ENCODE results near the gene CDON.

CDON gene

GRCh38 chr11:125947419-125948277, 115.0 kb downstream of the CDON start:
- H2BK15ac ChIP-seq (replicated peaks; ENCODE audit: low read depth) = no peak overlapping the region
- H3K4me1 ChIP-seq (ENCODE audit: control insufficient read depth, low read depth, low read length) = no peaks in the 10 kb centered on the region
- no peak overlapping the region for H2BK5ac ChIP-seq (ENCODE audit: low read length)
- H3K4ac ChIP-seq (ENCODE audit: low read depth, low read length) = no peak overlapping the region
- no peaks in the 10 kb centered on the region for H3K27me3 ChIP-seq (ENCODE audit: insufficient read depth, low read length, poor library complexity)
- H3K4me3 ChIP-seq (ENCODE audit: low read length) = no peak overlapping the region
- WGBS (ENCODE audit: extremely low coverage, insufficient coverage, low lambda C conversion rate) = no CpG with 5 or more reads among the region's 24 CpGs
- H3K18ac ChIP-seq (ENCODE audit: low read length) = no peak overlapping the region
- no peak overlapping the region for H2AK5ac ChIP-seq (ENCODE audit: low read length)
- no peaks in the 10 kb centered on the region for H3K36me3 ChIP-seq (ENCODE audit: control insufficient read depth, insufficient read depth, low read length)
- H3K9ac ChIP-seq (ENCODE audit: low read length) = no peak overlapping the region
- no peak overlapping the region for H2BK120ac ChIP-seq (ENCODE audit: low read depth, low read length)
- H3K56ac ChIP-seq (ENCODE audit: low read length) = no peak overlapping the region
- no peak overlapping the region for H4K8ac ChIP-seq (ENCODE audit: low read depth, low read length)
- no peak overlapping the region for H3K27ac ChIP-seq (ENCODE audit: low read depth, low read length)
- no peaks in the 10 kb centered on the region for H3K79me1 ChIP-seq (ENCODE audit: low read length)
- no peak overlapping the region for H4K5ac ChIP-seq (ENCODE audit: low read length)
- H3K4me2 ChIP-seq (ENCODE audit: low read length) = no peak overlapping the region
- no peak overlapping the region for H3K23ac ChIP-seq (ENCODE audit: low read length)
- DNase-seq = no peak
- no peaks in the 10 kb centered on the region for H3K79me2 ChIP-seq (ENCODE audit: control insufficient read depth, insufficient read depth, low read length)

- no peaks in the 10 kb centered on the region for H3K79me2 ChIP-seq (ENCODE audit: control insufficient read depth, insufficient read depth, low read length)
- no CpG with 5 or more reads among the region's 14 CpGs for WGBS (ENCODE audit: extremely low coverage, insufficient coverage, low lambda C conversion rate)
- no peak overlapping the region for H3K4me2 ChIP-seq (ENCODE audit: low read length)
- H3K18ac ChIP-seq (ENCODE audit: low read length) = no peak overlapping the region
- H2BK15ac ChIP-seq (replicated peaks; ENCODE audit: low read depth) = no peak overlapping the region
- H4K5ac ChIP-seq (ENCODE audit: low read length) = no peak overlapping the region
- no peak overlapping the region for H3K56ac ChIP-seq (ENCODE audit: low read length)
- H4K8ac ChIP-seq (ENCODE audit: low read depth, low read length) = no peak overlapping the region
- no peak overlapping the region for H3K4ac ChIP-seq (ENCODE audit: low read depth, low read length)
- no peak overlapping the region for H3K9ac ChIP-seq (ENCODE audit: low read length)
- no peaks in the 10 kb centered on the region for H3K36me3 ChIP-seq (ENCODE audit: control insufficient read depth, insufficient read depth, low read length)
- no peak for DNase-seq
- H3K79me1 ChIP-seq (ENCODE audit: low read length) = no peaks in the 10 kb centered on the region
- H3K4me3 ChIP-seq (ENCODE audit: low read length) = no peak overlapping the region
- H3K4me1 ChIP-seq (ENCODE audit: control insufficient read depth, low read depth, low read length) = peaks cover under 1% of the 10 kb centered on the region
- no peak overlapping the region for H2AK5ac ChIP-seq (ENCODE audit: low read length)
- H3K27me3 ChIP-seq (ENCODE audit: insufficient read depth, low read length, poor library complexity) = no peaks in the 10 kb centered on the region
- no peak overlapping the region for H2BK5ac ChIP-seq (ENCODE audit: low read length)
- H3K27ac ChIP-seq (ENCODE audit: low read depth, low read length) = no peak overlapping the region
- H3K23ac ChIP-seq (ENCODE audit: low read length) = no peak overlapping the region
- H2BK120ac ChIP-seq (ENCODE audit: low read depth, low read length) = no peak overlapping the region
Measured at GRCh38 chr11:125946712-125947418, 115.8 kb downstream of the CDON start.

- no peaks in the 10 kb centered on the region for H3K36me3 ChIP-seq (ENCODE audit: control insufficient read depth, insufficient read depth, low read length)
Measured at GRCh38 chr11:125945797-125946520, 116.7 kb downstream of the CDON start, which contains the start of gene VSIG10L2. VSIG10L2 (plus strand) TSS chr11:125946044; CDS start chr11:125946056, 12 bp downstream.

GRCh38 chr11:125945011-125945796, 117.5 kb downstream of the CDON start:
- Histone ChIP-seq H3K9ac (ENCODE audit: low read length) (no peak overlapping the region), H3K27me3 (ENCODE audit: insufficient read depth, low read length, poor library complexity) (no peaks in the 10 kb centered on the region), H2BK120ac (ENCODE audit: low read depth, low read length) (no peak overlapping the region), H3K4me1 (ENCODE audit: control insufficient read depth, low read depth, low read length) (peaks cover 6% of the 10 kb centered on the region), H3K27ac (ENCODE audit: low read depth, low read length) (no peak overlapping the region), H3K4me2 (ENCODE audit: low read length) (no peak overlapping the region), H3K4ac (ENCODE audit: low read depth, low read length) (no peak overlapping the region), H4K8ac (ENCODE audit: low read depth, low read length) (no peak overlapping the region), H3K18ac (ENCODE audit: low read length) (no peak overlapping the region), H3K4me3 (ENCODE audit: low read length) (no peak overlapping the region), H3K79me2 (ENCODE audit: control insufficient read depth, insufficient read depth, low read length) (no peaks in the 10 kb centered on the region), H3K56ac (ENCODE audit: low read length) (no peak overlapping the region), H4K5ac (ENCODE audit: low read length) (no peak overlapping the region), H2AK5ac (ENCODE audit: low read length) (no peak overlapping the region), H3K79me1 (ENCODE audit: low read length) (no peaks in the 10 kb centered on the region), H3K23ac (ENCODE audit: low read length) (no peak overlapping the region), H2BK15ac (replicated peaks; ENCODE audit: low read depth) (no peak overlapping the region), H3K36me3 (ENCODE audit: control insufficient read depth, insufficient read depth, low read length) (no peaks in the 10 kb centered on the region), H2BK5ac (ENCODE audit: low read length) (no peak overlapping the region)
- no CpG with 5 or more reads among the region's 15 CpGs for WGBS (ENCODE audit: extremely low coverage, insufficient coverage, low lambda C conversion rate)
- DNase-seq = no peak

More at GRCh38 chr11:125945797-125946520, 116.7 kb downstream of the CDON start, which contains the start of gene VSIG10L2:
- no CpG with 5 or more reads among the region's 8 CpGs for WGBS (ENCODE audit: extremely low coverage, insufficient coverage, low lambda C conversion rate)
- H3K27me3 ChIP-seq (ENCODE audit: insufficient read depth, low read length, poor library complexity) = no peaks in the 10 kb centered on the region
- no peak within 1 kb of the TSS for H3K9ac ChIP-seq (ENCODE audit: low read length)
- H3K4me1 ChIP-seq (ENCODE audit: control insufficient read depth, low read depth, low read length) = peaks cover 6% of the 10 kb centered on the region
- no peak within 1 kb of the TSS for H3K4ac ChIP-seq (ENCODE audit: low read depth, low read length)
- H3K4me3 ChIP-seq (ENCODE audit: low read length) = no peak within 1 kb of the TSS
- no peak within 1 kb of the TSS for H3K4me2 ChIP-seq (ENCODE audit: low read length)
- no peak within 1 kb of the TSS for H3K18ac ChIP-seq (ENCODE audit: low read length)
- no peaks in the 10 kb centered on the region for H3K79me1 ChIP-seq (ENCODE audit: low read length)
- no peak within 1 kb of the TSS for H3K27ac ChIP-seq (ENCODE audit: low read depth, low read length)
- no peak for DNase-seq
- H3K79me2 ChIP-seq (ENCODE audit: control insufficient read depth, insufficient read depth, low read length) = no peaks in the 10 kb centered on the region
- H2AK5ac ChIP-seq (ENCODE audit: low read length) = no peak within 1 kb of the TSS
- no peak within 1 kb of the TSS for H3K23ac ChIP-seq (ENCODE audit: low read length)
- no peak within 1 kb of the TSS for H2BK5ac ChIP-seq (ENCODE audit: low read length)
- no peak within 1 kb of the TSS for H3K56ac ChIP-seq (ENCODE audit: low read length)
- H4K8ac ChIP-seq (ENCODE audit: low read depth, low read length) = no peak within 1 kb of the TSS
- H2BK15ac ChIP-seq (replicated peaks; ENCODE audit: low read depth) = no peak within 1 kb of the TSS
- no peak within 1 kb of the TSS for H2BK120ac ChIP-seq (ENCODE audit: low read depth, low read length)
- no peak within 1 kb of the TSS for H4K5ac ChIP-seq (ENCODE audit: low read length)

- Histone ChIP-seq H3K79me1 (ENCODE audit: low read length) (no peaks in the 10 kb centered on the region), H2BK15ac (replicated peaks; ENCODE audit: low read depth) (no peak overlapping the region), H3K9ac (ENCODE audit: low read length) (no peak overlapping the region), H3K36me3 (ENCODE audit: control insufficient read depth, insufficient read depth, low read length) (no peaks in the 10 kb centered on the region), H2BK120ac (ENCODE audit: low read depth, low read length) (no peak overlapping the region), H4K8ac (ENCODE audit: low read depth, low read length) (no peak overlapping the region), H3K23ac (ENCODE audit: low read length) (no peak overlapping the region), H2BK5ac (ENCODE audit: low read length) (no peak overlapping the region), H3K18ac (ENCODE audit: low read length) (no peak overlapping the region), H3K79me2 (ENCODE audit: control insufficient read depth, insufficient read depth, low read length) (no peaks in the 10 kb centered on the region), H3K4me1 (ENCODE audit: control insufficient read depth, low read depth, low read length) (peaks cover 6% of the 10 kb centered on the region), H3K56ac (ENCODE audit: low read length) (no peak overlapping the region), H3K4me2 (ENCODE audit: low read length) (no peak overlapping the region), H3K4me3 (ENCODE audit: low read length) (no peak overlapping the region), H4K5ac (ENCODE audit: low read length) (no peak overlapping the region), H3K27ac (ENCODE audit: low read depth, low read length) (no peak overlapping the region), H2AK5ac (ENCODE audit: low read length) (no peak overlapping the region), H3K27me3 (ENCODE audit: insufficient read depth, low read length, poor library complexity) (no peaks in the 10 kb centered on the region), H3K4ac (ENCODE audit: low read depth, low read length) (no peak overlapping the region)
- DNase-seq = no peak
- WGBS (ENCODE audit: extremely low coverage, insufficient coverage, low lambda C conversion rate) = no CpG with 5 or more reads among the region's 13 CpGs
Measured at GRCh38 chr11:125944350-125945010, 118.2 kb downstream of the CDON start.
